Sigmoid colon (tissue), 7 donors: Measurements from ENCODE around the gene EFNA5. TPM values are rescaled to one million over a fixed set of nuclear protein-coding genes. Genes with fewer than 3 reads are reported as not detected.

Experiments used
- DNase-seq: peaks from one replicate; pipeline ENCODE4 v3.0.0-alpha.2; 2019
- H3K27ac ChIP-seq, 4 donors: fragments of 200-600 bp; sonication (generic); one replicate each; pipeline ENCODE4 v1.5.1; 2016 to 2019; ENCODE audit warnings: mild to moderate bottlenecking in 1 of 4
- H3K27me3 ChIP-seq, 3 donors: fragments of 200-600 bp; sonication (generic); one replicate each; pipeline ENCODE4 v1.5.1; 2019; ENCODE audit warnings: mild to moderate bottlenecking in 1 of 3
- H3K36me3 ChIP-seq, 4 donors: fragments of 200-600 bp; sonication (generic); one replicate each; pipeline ENCODE4 v1.5.1; 2016 to 2019
- H3K4me1 ChIP-seq, 4 donors: fragments of 200-600 bp; sonication (generic); one replicate each; pipeline ENCODE4 v1.5.1; 2017 to 2019
- H3K4me3 ChIP-seq, 4 donors: fragments of 200-600 bp; sonication (generic); one replicate each; pipeline ENCODE4 v1.5.1; 2017 to 2019; ENCODE audit warnings: mild to moderate bottlenecking in 2 of 4, moderate library complexity in 1 of 4
- H3K9me3 ChIP-seq, 4 donors: fragments of 200-600 bp in 3 of 4; sonication (generic) in 3 of 4; one replicate each; pipeline versions ENCODE4 v1.5.1 to v1.6.1; 2013 to 2019
- CTCF ChIP-seq, 4 experiments: fragments of 450-650 bp in 3 of 4; fragments of 200-600 bp in 1 of 4; IDR thresholded peaks; one replicate each; pipeline ENCODE4 v1.5.1; 2016 to 2019; ENCODE audit warnings: antibody characterized with exemption in 4 of 4, mild to moderate bottlenecking in 3 of 4, moderate library complexity in 2 of 4
- EP300 ChIP-seq, 4 donors: sonication (generic); formaldehyde crosslinking; IDR thresholded peaks; one replicate each; pipeline ENCODE4 v1.6.1; 2017; ENCODE audit warnings: antibody characterized with exemption in 4 of 4
- POLR2A ChIP-seq, 2 donors: fragments of 450-650 bp; IDR thresholded peaks; one replicate each; pipeline ENCODE4 v1.6.1; 2016; ENCODE audit warnings: antibody characterized with exemption in 2 of 2, mild to moderate bottlenecking in 2 of 2, moderate library complexity in 2 of 2
- POLR2AphosphoS5 ChIP-seq, 4 donors: sonication (generic); formaldehyde crosslinking; IDR thresholded peaks; one replicate each; pipeline ENCODE4 v1.6.1; 2017; ENCODE audit warnings: antibody characterized with exemption in 4 of 4
- WGBS, 2 donors: extraction: QIAGEN DNeasy Blood & Tissue Kit; methylation state at CpG; one replicate each; pipeline ENCODE4 v1.1.7; 2013; 5-methylcytosine and 5-hydroxymethylcytosine counted together
- intact Hi-C: fragments of 100-400 bp; cut with DNase I; formaldehyde crosslinking; loops from one replicate; pipeline ENCODE4 v1.15.1; 2023
- polyA plus RNA-seq, 3 donors: library from polyadenylated mRNA; stranded (reverse); fragments of 200-250 nt; gene quantifications; one replicate each; pipeline ENCODE4 v1.2.3, GENCODE V29; 2013
- total RNA-seq, 4 donors: library from RNA; depleted of rRNA; stranded (reverse); fragments of >200 nt; gene quantifications; one replicate each; pipeline ENCODE4 v1.1.0, GENCODE V29; 2016
- donor health status: healthy with polysubstance abuse.
- donor health status: Bipolar disorder and iron deficiency.
- donor health status: healthy.

The EFNA5 gene
- total and polyA plus RNA-seq, 7 donors, result 0.60 to 10.8 (median 6.8) TPM

- Histone ChIP-seq H3K36me3 (no peaks in the 10 kb centered on the region), H3K27ac (no peak overlapping the region), H3K9me3 (no peaks in the 10 kb centered on the region), H3K27me3 (no peaks in the 10 kb centered on the region), H3K4me1 (peaks cover 0 to 10% (median 3%) of the 10 kb centered on the region in 4 donors), H3K4me3 (no peak overlapping the region)
- intact Hi-C loops, result no loop called here
- WGBS, 2 donors, result 93 to 95% methylated on average over 2 of the region's 2 CpGs
- TF ChIP-seq POLR2A (IDR thresholded peaks at IDR 0.05) (no peak), POLR2AphosphoS5 (IDR thresholded peaks at IDR 0.05) (no peak), CTCF (IDR thresholded peaks at IDR 0.05) (no peak), EP300 (IDR thresholded peaks at IDR 0.05) (no peak)
- DNase-seq, result no peak
These were observed 121.2 kb downstream of the EFNA5 start for GRCh38 chr5:107549567-107549966.

GRCh38 chr5:107548477-107548876, 122.3 kb downstream of the EFNA5 start:
- Histone ChIP-seq H3K4me1 (peaks cover 0 to 19% (median 12%) of the 10 kb centered on the region in 4 donors), H3K36me3 (no peaks in the 10 kb centered on the region), H3K27ac (no peak overlapping the region), H3K4me3 (no peak overlapping the region), H3K9me3 (no peaks in the 10 kb centered on the region), H3K27me3 (no peaks in the 10 kb centered on the region)
- 89 to 93% methylated on average over 4 of the region's 4 CpGs for WGBS, 2 donors
- no peak for TF ChIP-seq EP300 (IDR thresholded peaks at IDR 0.05)
- TF ChIP-seq POLR2AphosphoS5 (IDR thresholded peaks at IDR 0.05), result no peak
- TF ChIP-seq CTCF (IDR thresholded peaks at IDR 0.05), result no peak
- no peak for TF ChIP-seq POLR2A (IDR thresholded peaks at IDR 0.05)
- DNase-seq, result no peak
- intact Hi-C loops, result no loop called here

- no peak overlapping the region for H3K27ac ChIP-seq
- intact Hi-C loops, result no loop called here
- 95 to 97% methylated on average over 1 of the region's 1 CpG for WGBS, 2 donors
- peaks cover 0 to 35% (median 25%) of the 10 kb centered on the region in 4 donors for H3K4me1 ChIP-seq
- no peaks in the 10 kb centered on the region for H3K36me3 ChIP-seq
- TF ChIP-seq CTCF (IDR thresholded peaks at IDR 0.05), result no peak
- no peaks in the 10 kb centered on the region for H3K9me3 ChIP-seq
- DNase-seq, result no peak
- no peak overlapping the region for H3K4me3 ChIP-seq
- no peaks in the 10 kb centered on the region for H3K27me3 ChIP-seq
These were observed 124.0 kb downstream of the EFNA5 start for GRCh38 chr5:107546719-107547118.

- no peak overlapping the region for H3K4me3 ChIP-seq
- H3K27ac ChIP-seq, result peak overlapping the region in 2 of 4 donors; percentile 45 to 63
- no peaks in the 10 kb centered on the region for H3K27me3 ChIP-seq
- DNase-seq, result no peak
- peaks cover 0 to 39% (median 25%) of the 10 kb centered on the region in 4 donors for H3K4me1 ChIP-seq
- intact Hi-C loops, result no loop called here
- H3K36me3 ChIP-seq, result no peaks in the 10 kb centered on the region
- TF ChIP-seq EP300 (IDR thresholded peaks at IDR 0.05), result no peak
- no peak for TF ChIP-seq CTCF (IDR thresholded peaks at IDR 0.05)
- no peaks in the 10 kb centered on the region for H3K9me3 ChIP-seq
- 83 to 90% methylated on average over 4 of the region's 4 CpGs for WGBS, 2 donors
These were observed 125.3 kb downstream of the EFNA5 start for GRCh38 chr5:107545486-107545885.

GRCh38 chr5:107544967-107545366, 125.8 kb downstream of the EFNA5 start:
- DNase-seq, result no peak
- no peak for TF ChIP-seq POLR2AphosphoS5 (IDR thresholded peaks at IDR 0.05)
- TF ChIP-seq CTCF (IDR thresholded peaks at IDR 0.05), result no peak
- TF ChIP-seq POLR2A (IDR thresholded peaks at IDR 0.05), result no peak
- TF ChIP-seq EP300 (IDR thresholded peaks at IDR 0.05), result no peak
- no peaks in the 10 kb centered on the region for H3K27me3 ChIP-seq
- no peaks in the 10 kb centered on the region for H3K36me3 ChIP-seq
- intact Hi-C loops, result no loop called here
- H3K4me3 ChIP-seq, result no peak overlapping the region
- no peaks in the 10 kb centered on the region for H3K9me3 ChIP-seq
- peak overlapping the region in 2 of 4 donors; percentile 63 to 69 for H3K27ac ChIP-seq
- WGBS, 2 donors, result 88 to 91% methylated on average over 6 of the region's 6 CpGs
- H3K4me1 ChIP-seq, result peaks cover 0 to 39% (median 25%) of the 10 kb centered on the region in 4 donors
